Endodermal cell (in vitro differentiated cells): ENCODE data around the gene IMMP2L. TPM values are rescaled to one million over a fixed set of nuclear protein-coding genes. Genes with fewer than 3 reads are reported as not detected.

Experiments used
- DNase-seq: peaks from one replicate; pipeline ENCODE4 v3.0.0-alpha.2; 2017
- H3K27ac ChIP-seq: 2 replicates; pipeline ENCODE4 v1.5.1; 2013; ENCODE audit warnings: mild to moderate bottlenecking, low read depth, low read length, moderate library complexity
- H3K27me3 ChIP-seq: 2 replicates; pipeline ENCODE4 v1.6.1; 2013; ENCODE audit warnings: mild to moderate bottlenecking, low read length, moderate library complexity; ENCODE audit not compliant: insufficient read depth, control insufficient read depth, poor library complexity, severe bottlenecking
- H3K36me3 ChIP-seq: 2 replicates; pipeline ENCODE4 v1.7.0; 2013; ENCODE audit warnings: mild to moderate bottlenecking, low read length, moderate library complexity; ENCODE audit not compliant: control insufficient read depth, insufficient read depth
- H3K4me1 ChIP-seq: one replicate; pipeline ENCODE4 v1.7.0; 2013; ENCODE audit warnings: low read length; ENCODE audit not compliant: control insufficient read depth, insufficient read depth
- H3K4me3 ChIP-seq: 2 replicates; pipeline ENCODE4 v1.5.1; 2013; ENCODE audit warnings: mild to moderate bottlenecking, low read length, moderate library complexity
- H3K9ac ChIP-seq: 2 replicates; pipeline ENCODE4 v1.6.1; 2013; ENCODE audit warnings: mild to moderate bottlenecking, low read length, moderate library complexity; ENCODE audit not compliant: poor library complexity, severe bottlenecking; ENCODE audit errors: extremely low read depth
- H3K9me3 ChIP-seq: 2 replicates; pipeline ENCODE4 v1.6.1; 2013; ENCODE audit warnings: mild to moderate bottlenecking, low read length, moderate library complexity; ENCODE audit not compliant: control insufficient read depth
- H3K27ac Mint-ChIP-seq: 2 replicates; pipeline ENCODE4 v1.8.0; 2020; ENCODE audit warnings: mixed read lengths
- H3K27me3 Mint-ChIP-seq: 2 replicates; pipeline ENCODE4 v1.8.0; 2021; ENCODE audit warnings: mild to moderate bottlenecking, mixed read lengths; ENCODE audit not compliant: insufficient read depth
- H3K36me3 Mint-ChIP-seq: 2 replicates; pipeline ENCODE4 v1.8.0; 2020; ENCODE audit warnings: low read depth, mixed read lengths
- H3K4me1 Mint-ChIP-seq: 2 replicates; pipeline ENCODE4 v1.8.0; 2020; ENCODE audit warnings: mixed read lengths
- H3K4me3 Mint-ChIP-seq: 2 replicates; pipeline ENCODE4 v1.8.0; 2020; ENCODE audit warnings: mild to moderate bottlenecking, moderate library complexity, mixed read lengths
- H3K9me3 Mint-ChIP-seq: 2 replicates; pipeline ENCODE4 v1.8.0; 2020; ENCODE audit warnings: mild to moderate bottlenecking, mixed read lengths
- CTCF ChIP-seq: fragments of 200-600 bp; sonication (generic); conservative IDR thresholded peaks from 2 replicates; pipeline ENCODE4 v1.5.0; 2021; ENCODE audit warnings: antibody characterized with exemption, mild to moderate bottlenecking
- WGBS, 2 experiments: methylation state at CpG; one replicate each; pipeline versions ENCODE4 v1.1.5 to v1.1.7; 2013; ENCODE audit warnings: missing lambda C conversion rate in 2 of 2, mixed read lengths in 1 of 2; ENCODE audit not compliant: insufficient coverage in 1 of 2, insufficient read length in 1 of 2; 5-methylcytosine and 5-hydroxymethylcytosine counted together
- total RNA-seq, 2 donors: library from RNA; stranded (reverse); fragmentation: NEBNext Ultra II Directional in 1 of 2; extraction: Animal tissue kit (Norgen Biotek cat#: 25700) in 1 of 2; gene quantifications; 2 replicates in 1 of 2; 3 replicates in 1 of 2; pipeline ENCODE4 v1.2.1, GENCODE V29; 2021

Gene IMMP2L
- total RNA-seq, 2 donors from 2014 or later: 17.7 to 19.4 TPM

DNA sequence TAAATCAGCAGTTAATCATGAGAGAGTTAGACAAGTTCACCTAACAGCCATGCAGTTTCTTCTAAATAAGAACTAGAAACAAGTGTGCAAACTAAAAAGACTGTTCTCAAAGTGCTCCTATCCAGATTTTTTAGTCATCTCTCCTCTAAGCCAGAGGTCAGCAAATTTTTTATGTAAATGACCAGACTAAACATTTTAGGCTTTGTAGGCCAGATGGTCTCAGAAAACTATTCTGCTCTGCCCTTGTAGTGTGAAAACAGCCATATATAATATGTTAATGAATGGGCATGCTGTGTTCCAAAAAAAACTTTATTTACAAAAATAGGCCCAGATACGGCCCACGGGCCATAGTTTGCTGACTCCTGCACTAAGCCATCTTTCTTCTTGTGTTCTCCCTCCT is 734.4 kb downstream of the IMMP2L start:
- Histone ChIP-seq H3K36me3 (no peaks in the 10 kb centered on the region), H3K27ac (no peak overlapping the region), H3K27me3 (no peaks in the 10 kb centered on the region), H3K4me1 (no peaks in the 10 kb centered on the region), H3K9ac (no peak overlapping the region), H3K4me3 (no peak overlapping the region), H3K9me3 (no peaks in the 10 kb centered on the region)
- Mint-ChIP-seq H3K36me3 (no peaks in the 10 kb centered on the region), H3K4me1 (no peaks in the 10 kb centered on the region), H3K9me3 (peaks cover 9% of the 10 kb centered on the region), H3K27me3 (no peaks in the 10 kb centered on the region), H3K4me3 (no peak overlapping the region), H3K27ac (no peak overlapping the region)
- no peak for DNase-seq
- no peak for TF ChIP-seq CTCF
- WGBS, 2 experiments: 92 to 94% methylated on average over 2 of the region's 2 CpGs

GRCh38 chr7:110827287-110827855 is 734.9 kb downstream of the IMMP2L start:
- Histone ChIP-seq H3K9me3 (no peaks in the 10 kb centered on the region), H3K4me3 (no peak overlapping the region), H3K27me3 (no peaks in the 10 kb centered on the region), H3K36me3 (no peaks in the 10 kb centered on the region), H3K27ac (no peak overlapping the region), H3K4me1 (no peaks in the 10 kb centered on the region), H3K9ac (no peak overlapping the region)
- H3K27me3 Mint-ChIP-seq: no peaks in the 10 kb centered on the region
- no peaks in the 10 kb centered on the region for H3K36me3 Mint-ChIP-seq
- H3K9me3 Mint-ChIP-seq: peaks cover 9% of the 10 kb centered on the region
- no peak for DNase-seq
- H3K27ac Mint-ChIP-seq: no peak overlapping the region
- H3K4me1 Mint-ChIP-seq: no peaks in the 10 kb centered on the region
- H3K4me3 Mint-ChIP-seq: no peak overlapping the region
- 89 to 91% methylated on average over 1 of the region's 1 CpG for WGBS, 2 experiments
- no peak for TF ChIP-seq CTCF

GRCh38 chr7:110813986-110814385 is 748.3 kb downstream of the IMMP2L start:
- DNase-seq: no peak
- Mint-ChIP-seq H3K27ac (no peak overlapping the region), H3K9me3 (peaks cover 2% of the 10 kb centered on the region), H3K4me1 (peaks cover 4% of the 10 kb centered on the region), H3K27me3 (no peaks in the 10 kb centered on the region), H3K4me3 (no peak overlapping the region), H3K36me3 (no peaks in the 10 kb centered on the region)
- H3K27ac ChIP-seq: no peak overlapping the region
- H3K9ac ChIP-seq: no peak overlapping the region
- TF ChIP-seq CTCF: no peak
- no peak overlapping the region for H3K4me3 ChIP-seq
- H3K36me3 ChIP-seq: no peaks in the 10 kb centered on the region
- WGBS, 2 experiments: 93 to 100% methylated on average over 1 to 2 of the region's 2 CpGs
- no peaks in the 10 kb centered on the region for H3K9me3 ChIP-seq
- no peaks in the 10 kb centered on the region for H3K4me1 ChIP-seq
- no peaks in the 10 kb centered on the region for H3K27me3 ChIP-seq
